Measurements from ENCODE around the gene C15orf39. TPM values are rescaled to one million over a fixed set of nuclear protein-coding genes. Genes with fewer than 3 reads are reported as not detected.

C15orf39 gene
- total RNA-seq, 1 experiment from 2014 or later, result 45.6 TPM

- H3K27me3 Mint-ChIP-seq (ENCODE audit: low read depth), result peaks cover 5% of the 10 kb centered on the region
- Histone ChIP-seq H4K5ac (ENCODE audit: insufficient read length, low read depth, low read length) (no peak overlapping the region), H3K9ac (ENCODE audit: extremely low read depth, insufficient read length, low read length) (no peak overlapping the region), H3K23me2 (ENCODE audit: insufficient read length, low read depth, low read length, poor library complexity, severe bottlenecking) (no peaks in the 10 kb centered on the region), H2AK5ac (ENCODE audit: insufficient read length, low read length) (no peak overlapping the region), H2BK15ac (ENCODE audit: low read depth, low read length) (no peak overlapping the region), H2AFZ (ENCODE audit: low read length) (no peak overlapping the region), H2BK5ac (ENCODE audit: insufficient read length, low read length) (no peak overlapping the region), H2BK12ac (ENCODE audit: insufficient read length, low read depth, low read length) (no peak overlapping the region), H3K79me1 (ENCODE audit: insufficient read depth, low read depth, low read length, poor library complexity, severe bottlenecking) (no peaks in the 10 kb centered on the region), H2BK120ac (ENCODE audit: low read depth, low read length, poor library complexity, severe bottlenecking) (no peak overlapping the region), H3K14ac (ENCODE audit: insufficient read depth, low read length) (no peak overlapping the region), H3K4me1 (ENCODE audit: insufficient read depth, low read length) (peaks cover 2% of the 10 kb centered on the region; the same call in 1 of the 2 replicates), H2BK20ac (ENCODE audit: low read depth, low read length, poor library complexity, severe bottlenecking) (no peak overlapping the region), H3K4me2 (ENCODE audit: insufficient read depth, insufficient read length, low read length) (no peak overlapping the region), H3K27ac (ENCODE audit: insufficient read length, low read depth, low read length) (no peak overlapping the region), H3K56ac (ENCODE audit: insufficient read length, low read depth, low read length) (no peak overlapping the region), H3K4ac (ENCODE audit: low read depth, low read length) (no peak overlapping the region), H3T11ph (ENCODE audit: low read length) (no peak overlapping the region), H3K27me3 (ENCODE audit: insufficient read depth, low read length) (no peaks in the 10 kb centered on the region), H4K8ac (replicated peaks; ENCODE audit: insufficient read length, low read depth, low read length) (no peak overlapping the region), H3K18ac (ENCODE audit: insufficient read length, low read depth, low read length) (no peak overlapping the region), H4K91ac (ENCODE audit: insufficient read length, low read depth, low read length) (no peak overlapping the region), H4K20me1 (ENCODE audit: control insufficient read depth, insufficient read depth, insufficient read length) (no peaks in the 10 kb centered on the region), H3K79me2 (ENCODE audit: insufficient read depth, low read length) (0 out of 2 replicates have a peak, but pooled peaks cover 2% of the 10 kb centered on the region), H3K9me3 (ENCODE audit: control insufficient read depth, low read depth, low read length) (no peaks in the 10 kb centered on the region), H3K23ac (ENCODE audit: insufficient read length, low read depth, low read length) (no peak overlapping the region)
- TF ChIP-seq CTCF (conservative IDR thresholded peaks at IDR 0.05), result no peak
- H3K4me1 Mint-ChIP-seq, result peaks cover 16 to 17% of the 10 kb centered on the region in 2 experiments
- no peaks in the 10 kb centered on the region for H3K9me3 Mint-ChIP-seq
- no peak overlapping the region; a peak in 1 of 5 replicates for H3K4me3 Mint-ChIP-seq
- no peak overlapping the region for H3K27ac Mint-ChIP-seq
- WGBS (ENCODE audit: extremely low coverage, insufficient read length, low lambda C conversion rate), result no CpG with 5 or more reads among the region's 12 CpGs
- DNase-seq, result no peak
- peaks cover 23 to 44% (median 42%) of the 10 kb centered on the region in 3 experiments for H3K36me3 Mint-ChIP-seq (ENCODE audit: insufficient read depth in 1 of 3, low read depth in 3 of 3)
Observed at GRCh38 chr15:75213212-75213767, 11.6 kb downstream of the C15orf39 start.
